ENCODE measurements around the gene OMD. TPM values are rescaled to one million over a fixed set of nuclear protein-coding genes. Genes with fewer than 3 reads are reported as not detected.

The OMD gene
- total RNA-seq, 1 donor from 2014 or later, result not detected

DNA sequence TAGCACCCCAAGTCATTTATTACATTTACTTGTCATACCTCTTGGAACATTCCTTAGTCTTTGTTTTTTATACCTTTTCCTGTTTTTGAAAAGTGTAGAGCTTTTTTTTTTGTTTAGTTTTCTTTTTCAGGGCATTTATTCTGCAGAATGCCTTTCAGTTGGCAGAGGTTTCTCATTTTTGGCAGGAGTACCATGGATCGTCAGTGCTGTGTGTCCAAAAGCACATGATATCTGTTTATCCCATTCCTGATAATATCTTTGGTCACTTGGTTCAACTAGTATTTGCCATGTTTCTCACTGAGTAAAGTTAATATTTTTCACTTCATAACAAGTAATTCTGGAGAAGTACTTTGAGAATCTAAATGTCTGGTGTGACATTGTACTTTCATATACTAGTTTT, 30.6 kb downstream of the OMD start:
- H3K27me3 Mint-ChIP-seq, result no peaks in the 10 kb centered on the region
- H3K36me3 Mint-ChIP-seq, result no peaks in the 10 kb centered on the region
- no peak overlapping the region for H3K4me3 Mint-ChIP-seq
- no peak overlapping the region for H3K27ac Mint-ChIP-seq
- no peaks in the 10 kb centered on the region for H3K9me3 Mint-ChIP-seq
- no peaks in the 10 kb centered on the region for H3K4me1 Mint-ChIP-seq (ENCODE audit: unreplicated experiment)
- TF ChIP-seq, protein P1, sequence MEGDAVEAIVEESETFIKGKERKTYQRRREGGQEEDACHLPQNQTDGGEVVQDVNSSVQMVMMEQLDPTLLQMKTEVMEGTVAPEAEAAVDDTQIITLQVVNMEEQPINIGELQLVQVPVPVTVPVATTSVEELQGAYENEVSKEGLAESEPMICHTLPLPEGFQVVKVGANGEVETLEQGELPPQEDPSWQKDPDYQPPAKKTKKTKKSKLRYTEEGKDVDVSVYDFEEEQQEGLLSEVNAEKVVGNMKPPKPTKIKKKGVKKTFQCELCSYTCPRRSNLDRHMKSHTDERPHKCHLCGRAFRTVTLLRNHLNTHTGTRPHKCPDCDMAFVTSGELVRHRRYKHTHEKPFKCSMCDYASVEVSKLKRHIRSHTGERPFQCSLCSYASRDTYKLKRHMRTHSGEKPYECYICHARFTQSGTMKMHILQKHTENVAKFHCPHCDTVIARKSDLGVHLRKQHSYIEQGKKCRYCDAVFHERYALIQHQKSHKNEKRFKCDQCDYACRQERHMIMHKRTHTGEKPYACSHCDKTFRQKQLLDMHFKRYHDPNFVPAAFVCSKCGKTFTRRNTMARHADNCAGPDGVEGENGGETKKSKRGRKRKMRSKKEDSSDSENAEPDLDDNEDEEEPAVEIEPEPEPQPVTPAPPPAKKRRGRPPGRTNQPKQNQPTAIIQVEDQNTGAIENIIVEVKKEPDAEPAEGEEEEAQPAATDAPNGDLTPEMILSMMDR (conservative IDR thresholded peaks at IDR 0.05), result no peak
- no peak for DNase-seq (ENCODE audit: extremely low spot score, unreplicated experiment)

DNA sequence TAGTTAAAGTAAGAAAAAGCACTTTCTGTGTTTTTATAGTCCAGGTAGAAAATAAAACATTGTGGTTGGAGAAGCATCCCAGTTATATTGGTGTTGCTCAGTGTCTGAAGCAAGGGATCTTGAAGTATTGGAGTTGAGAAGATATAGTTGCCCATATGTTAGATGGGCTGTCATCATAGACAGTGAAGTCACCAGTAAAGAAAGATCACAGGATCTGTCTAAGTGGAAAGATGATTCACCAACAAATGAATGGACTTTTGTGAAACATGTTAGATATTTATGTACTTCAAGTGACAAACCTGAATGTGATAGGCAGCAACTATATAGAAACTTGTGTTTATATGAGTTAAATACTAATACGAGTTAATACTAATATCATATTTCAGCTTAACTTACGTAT, 31.6 kb downstream of the OMD start:
- Mint-ChIP-seq H3K27me3 (no peaks in the 10 kb centered on the region), H3K4me3 (no peak overlapping the region), H3K27ac (no peak overlapping the region), H3K36me3 (no peaks in the 10 kb centered on the region), H3K4me1 (ENCODE audit: unreplicated experiment) (no peaks in the 10 kb centered on the region), H3K9me3 (no peaks in the 10 kb centered on the region)
- no peak for DNase-seq (ENCODE audit: extremely low spot score, unreplicated experiment)
- TF ChIP-seq, protein P1 (conservative IDR thresholded peaks at IDR 0.05), result no peak

DNA sequence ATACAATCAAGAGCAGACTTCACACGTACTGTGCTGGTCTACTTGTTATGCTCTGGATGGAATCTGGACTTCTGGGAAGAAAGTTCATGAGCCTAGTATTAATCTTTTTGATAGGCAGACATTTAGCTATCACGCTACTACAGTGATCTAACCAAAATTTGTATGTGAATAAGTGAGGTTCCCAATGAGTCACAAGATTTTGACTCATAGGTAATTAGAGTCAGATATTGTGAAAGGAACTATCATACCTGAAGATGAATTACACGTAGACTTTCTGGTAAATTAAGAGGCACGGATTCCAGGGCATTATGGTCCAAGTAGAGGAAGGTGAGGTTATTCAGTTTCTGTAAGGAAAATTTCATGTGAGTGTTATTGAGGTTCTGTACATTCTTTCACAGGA, 38.3 kb downstream of the OMD start:
- DNase-seq (ENCODE audit: extremely low spot score, unreplicated experiment), result no peak
- Mint-ChIP-seq H3K27me3 (no peaks in the 10 kb centered on the region), H3K9me3 (no peaks in the 10 kb centered on the region), H3K4me3 (no peak overlapping the region), H3K4me1 (ENCODE audit: unreplicated experiment) (no peaks in the 10 kb centered on the region), H3K36me3 (no peaks in the 10 kb centered on the region), H3K27ac (no peak overlapping the region)
- TF ChIP-seq, protein P1 (conservative IDR thresholded peaks at IDR 0.05), result no peak

DNA sequence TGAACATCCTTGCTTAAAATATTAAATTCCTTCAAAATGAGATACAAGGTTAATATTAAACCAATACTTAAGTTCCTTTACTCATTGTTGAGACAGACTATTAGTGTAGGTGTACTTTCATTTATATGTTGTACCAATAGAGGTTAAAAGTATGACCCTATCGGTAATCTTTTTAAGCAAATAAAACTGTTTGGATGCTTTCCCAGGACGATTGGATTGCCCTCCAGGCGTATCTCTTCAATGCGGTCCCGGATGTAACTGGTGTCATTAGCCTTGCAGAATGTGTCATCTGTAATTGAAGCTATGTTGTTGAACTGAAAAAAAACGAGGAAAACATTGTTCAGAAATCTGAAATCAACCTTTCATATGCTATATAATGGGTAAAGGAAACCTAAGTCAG, 38.8 kb downstream of the OMD start:
- Mint-ChIP-seq H3K4me3 (no peak overlapping the region), H3K27ac (no peak overlapping the region), H3K9me3 (no peaks in the 10 kb centered on the region), H3K27me3 (no peaks in the 10 kb centered on the region), H3K36me3 (no peaks in the 10 kb centered on the region), H3K4me1 (ENCODE audit: unreplicated experiment) (no peaks in the 10 kb centered on the region)
- TF ChIP-seq, protein P1 (conservative IDR thresholded peaks at IDR 0.05), result no peak
- DNase-seq (ENCODE audit: extremely low spot score, unreplicated experiment), result no peak

DNA sequence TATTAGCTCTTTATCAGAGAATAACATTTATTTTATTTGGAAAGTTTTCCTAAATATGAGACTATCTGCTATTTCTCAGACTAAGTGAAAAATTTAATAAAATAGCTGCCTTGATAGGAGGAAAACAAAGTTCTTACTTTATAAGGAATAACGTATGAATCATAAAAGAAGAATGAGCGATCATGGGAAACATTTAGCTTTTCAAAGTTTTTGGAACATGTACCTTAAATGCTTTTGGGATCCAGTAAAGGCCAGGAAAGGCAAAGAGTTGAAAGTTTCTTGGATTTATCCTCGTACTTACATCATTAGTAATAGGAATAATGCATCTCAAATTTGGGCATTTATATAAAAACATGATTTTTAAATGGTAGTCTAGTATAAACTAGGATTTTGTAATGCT, 39.3 kb downstream of the OMD start:
- no peaks in the 10 kb centered on the region for H3K9me3 Mint-ChIP-seq
- H3K4me1 Mint-ChIP-seq (ENCODE audit: unreplicated experiment), result no peaks in the 10 kb centered on the region
- no peaks in the 10 kb centered on the region for H3K27me3 Mint-ChIP-seq
- no peak overlapping the region for H3K4me3 Mint-ChIP-seq
- TF ChIP-seq, protein P1 (conservative IDR thresholded peaks at IDR 0.05), result no peak
- no peak for DNase-seq (ENCODE audit: extremely low spot score, unreplicated experiment)
- no peaks in the 10 kb centered on the region for H3K36me3 Mint-ChIP-seq
- H3K27ac Mint-ChIP-seq, result no peak overlapping the region

DNA sequence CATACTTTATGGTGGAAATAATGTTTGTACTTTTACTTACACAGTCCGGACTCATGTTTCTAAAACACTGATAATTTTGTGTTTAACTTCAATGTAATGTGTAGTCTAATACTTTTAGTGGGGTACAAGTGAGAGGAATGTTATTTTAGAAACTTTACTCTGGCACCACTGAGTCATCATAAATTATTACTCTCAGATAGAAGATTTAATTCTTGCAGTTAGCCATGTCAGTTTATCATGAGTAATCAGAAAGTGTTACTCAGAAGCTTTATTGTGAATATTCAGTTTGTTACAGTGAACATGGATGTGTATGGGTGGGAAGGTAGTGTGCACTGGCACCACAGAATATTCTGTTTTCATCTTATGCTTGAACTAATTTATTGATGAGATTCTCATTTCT, 39.9 kb downstream of the OMD start:
- no peaks in the 10 kb centered on the region for H3K36me3 Mint-ChIP-seq
- H3K27ac Mint-ChIP-seq, result no peak overlapping the region
- DNase-seq (ENCODE audit: extremely low spot score, unreplicated experiment), result no peak
- H3K4me1 Mint-ChIP-seq (ENCODE audit: unreplicated experiment), result no peaks in the 10 kb centered on the region
- no peak overlapping the region for H3K4me3 Mint-ChIP-seq
- no peaks in the 10 kb centered on the region for H3K27me3 Mint-ChIP-seq
- no peaks in the 10 kb centered on the region for H3K9me3 Mint-ChIP-seq
- TF ChIP-seq, protein P1 (conservative IDR thresholded peaks at IDR 0.05), result no peak

Measured in type B pancreatic cell (in vitro differentiated cells).